ENCODE data around the gene ATP2B2. TPM values are rescaled to one million over a fixed set of nuclear protein-coding genes. Genes with fewer than 3 reads are reported as not detected.
A peak's percentile ranks its signal among the peaks of the same experiment; 100 is the strongest.

The ATP2B2 gene
- total RNA-seq, 1 donor from 2014 or later: not detected

DNA sequence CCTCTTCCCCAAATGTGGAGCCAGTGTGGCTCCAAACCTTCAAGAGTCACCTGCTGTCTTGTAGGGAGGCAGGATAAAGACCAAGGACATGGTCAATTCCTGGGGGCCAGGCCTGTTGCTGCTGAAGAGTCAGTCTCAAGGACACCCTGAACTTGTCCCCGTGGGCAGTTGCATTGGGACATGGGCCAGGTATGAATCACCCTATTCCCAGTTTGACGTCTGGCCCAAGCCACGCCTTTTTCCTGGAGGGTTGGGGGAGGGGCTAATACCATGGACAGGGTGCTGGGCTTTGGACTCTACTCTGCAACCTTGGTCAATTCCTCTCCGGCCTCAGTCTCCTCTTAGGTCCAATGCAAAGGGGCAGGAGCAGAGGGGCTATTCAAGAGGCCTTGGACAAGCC, 10.4 kb downstream of the ATP2B2 start:
- H3K4me1 ChIP-seq: peaks cover 6% of the 10 kb centered on the region
- no peak overlapping the region for H3K4me2 ChIP-seq
- H3K79me2 ChIP-seq (ENCODE audit: low read depth): no peaks in the 10 kb centered on the region
- H3K4me1 Mint-ChIP-seq: peaks cover 16% of the 10 kb centered on the region
- H4K20me1 ChIP-seq (ENCODE audit: low read depth): no peaks in the 10 kb centered on the region
- H3K27me3 Mint-ChIP-seq (ENCODE audit: insufficient read depth, low read depth): peaks cover 6% of the 10 kb centered on the region
- no peak overlapping the region for H3K27ac Mint-ChIP-seq
- no peaks in the 10 kb centered on the region for H3K36me3 ChIP-seq
- H3K9me3 ChIP-seq (ENCODE audit: low read depth): no peaks in the 10 kb centered on the region
- no peak for DNase-seq (ENCODE audit: low spot score)
- no peak overlapping the region for H3K4me3 ChIP-seq
- no peak overlapping the region for H2AFZ ChIP-seq (replicated peaks)
- TF ChIP-seq EZH2phosphoT487 (IDR thresholded peaks at IDR 0.05) (no peak), EZH2 (IDR thresholded peaks at IDR 0.05) (no peak), CTCF (IDR thresholded peaks at IDR 0.05) (no peak)
- H3K27me3 ChIP-seq: no peaks in the 10 kb centered on the region
- H3F3A ChIP-seq (ENCODE audit: low read depth): no peaks in the 10 kb centered on the region
- H3K4me3 Mint-ChIP-seq: no peak overlapping the region
- H3K36me3 Mint-ChIP-seq: no peaks in the 10 kb centered on the region
- no peak overlapping the region for H3K9ac ChIP-seq
- H3K27ac ChIP-seq: no peak overlapping the region
- no peaks in the 10 kb centered on the region for H3K9me3 Mint-ChIP-seq

GRCh38 chr3:10494180-10494579, 11.2 kb downstream of the ATP2B2 start:
- H3K36me3 ChIP-seq: no peaks in the 10 kb centered on the region
- H2AFZ ChIP-seq (replicated peaks): no peak overlapping the region
- H3K9ac ChIP-seq: no peak overlapping the region
- no peak overlapping the region for H3K4me3 ChIP-seq
- Mint-ChIP-seq H3K27ac (peak overlapping the region; percentile 51), H3K36me3 (no peaks in the 10 kb centered on the region), H3K27me3 (ENCODE audit: insufficient read depth, low read depth) (peaks cover 9% of the 10 kb centered on the region), H3K4me1 (peaks cover 19% of the 10 kb centered on the region), H3K4me3 (no peak overlapping the region), H3K9me3 (no peaks in the 10 kb centered on the region)
- H3K4me2 ChIP-seq: no peak overlapping the region
- no peaks in the 10 kb centered on the region for H3F3A ChIP-seq (ENCODE audit: low read depth)
- DNase-seq (ENCODE audit: low spot score): no peak
- no peaks in the 10 kb centered on the region for H4K20me1 ChIP-seq (ENCODE audit: low read depth)
- H3K4me1 ChIP-seq: peaks cover 6% of the 10 kb centered on the region
- no peak overlapping the region for H3K27ac ChIP-seq
- H3K79me2 ChIP-seq (ENCODE audit: low read depth): no peaks in the 10 kb centered on the region
- no peaks in the 10 kb centered on the region for H3K9me3 ChIP-seq (ENCODE audit: low read depth)
- no peaks in the 10 kb centered on the region for H3K27me3 ChIP-seq
- TF ChIP-seq CTCF (IDR thresholded peaks at IDR 0.05) (no peak), EZH2phosphoT487 (IDR thresholded peaks at IDR 0.05) (no peak), EZH2 (IDR thresholded peaks at IDR 0.05) (no peak)

- Histone ChIP-seq H3K27me3 (no peaks in the 10 kb centered on the region), H4K20me1 (ENCODE audit: low read depth) (no peaks in the 10 kb centered on the region), H3K36me3 (no peaks in the 10 kb centered on the region), H2AFZ (replicated peaks) (no peak overlapping the region), H3K4me1 (peaks cover 6% of the 10 kb centered on the region), H3K4me2 (no peak overlapping the region), H3K9ac (no peak overlapping the region), H3K4me3 (no peak overlapping the region), H3F3A (ENCODE audit: low read depth) (no peaks in the 10 kb centered on the region), H3K27ac (no peak overlapping the region), H3K9me3 (ENCODE audit: low read depth) (no peaks in the 10 kb centered on the region), H3K79me2 (ENCODE audit: low read depth) (no peaks in the 10 kb centered on the region)
- no peak for TF ChIP-seq EZH2 (IDR thresholded peaks at IDR 0.05)
- no peak for TF ChIP-seq CTCF (IDR thresholded peaks at IDR 0.05)
- no peak for TF ChIP-seq EZH2phosphoT487 (IDR thresholded peaks at IDR 0.05)
- H3K4me1 Mint-ChIP-seq: peaks cover 19% of the 10 kb centered on the region
- no peaks in the 10 kb centered on the region for H3K9me3 Mint-ChIP-seq
- no peak for DNase-seq (ENCODE audit: low spot score)
- H3K4me3 Mint-ChIP-seq: no peak overlapping the region
- H3K36me3 Mint-ChIP-seq: no peaks in the 10 kb centered on the region
- H3K27me3 Mint-ChIP-seq (ENCODE audit: insufficient read depth, low read depth): peaks cover 10% of the 10 kb centered on the region
- peak overlapping the region; percentile 14 for H3K27ac Mint-ChIP-seq
Observed at GRCh38 chr3:10493202-10493589, 12.2 kb downstream of the ATP2B2 start.
